GM12874 (cell line): ENCODE data around the gene KRTAP4-5.
"Not testable (repeated sequence)": the region's sequence is repeated elsewhere in the genome, so short reads cannot be mapped to it uniquely, and the experiment has no call there.

Experiments
- TF ChIP-seq, protein P1 (sequence below): IDR thresholded peaks from 2 replicates; pipeline ENCODE4 v1.5.1; 2011; ENCODE audit warnings: low read depth, mild to moderate bottlenecking, control low read depth, low read length, moderate library complexity; ENCODE audit not compliant: insufficient read depth

Gene KRTAP4-5

DNA sequence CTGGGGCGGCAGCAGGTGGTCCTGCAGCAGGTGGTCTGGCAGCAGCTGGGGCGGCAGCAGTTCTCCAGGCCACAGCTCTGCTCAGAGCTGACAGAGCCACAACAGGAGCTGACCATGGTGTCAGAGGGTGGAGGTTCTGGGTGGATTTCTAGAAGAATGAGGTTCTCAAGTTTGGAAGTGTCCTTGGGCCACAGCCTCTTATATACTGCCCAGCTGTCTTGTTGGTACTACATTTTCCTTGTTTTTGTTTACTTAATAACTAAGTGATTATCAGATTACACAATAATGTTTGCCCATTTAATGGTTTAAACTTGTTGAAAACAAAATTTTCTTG is at the start of gene KRTAP4-5:
TSS of gene KRTAP4-5 (minus strand) at position 174 of the 334 bp plus-strand sequence. CDS start at position 116, 58 bp downstream.
- TF ChIP-seq, protein P1, sequence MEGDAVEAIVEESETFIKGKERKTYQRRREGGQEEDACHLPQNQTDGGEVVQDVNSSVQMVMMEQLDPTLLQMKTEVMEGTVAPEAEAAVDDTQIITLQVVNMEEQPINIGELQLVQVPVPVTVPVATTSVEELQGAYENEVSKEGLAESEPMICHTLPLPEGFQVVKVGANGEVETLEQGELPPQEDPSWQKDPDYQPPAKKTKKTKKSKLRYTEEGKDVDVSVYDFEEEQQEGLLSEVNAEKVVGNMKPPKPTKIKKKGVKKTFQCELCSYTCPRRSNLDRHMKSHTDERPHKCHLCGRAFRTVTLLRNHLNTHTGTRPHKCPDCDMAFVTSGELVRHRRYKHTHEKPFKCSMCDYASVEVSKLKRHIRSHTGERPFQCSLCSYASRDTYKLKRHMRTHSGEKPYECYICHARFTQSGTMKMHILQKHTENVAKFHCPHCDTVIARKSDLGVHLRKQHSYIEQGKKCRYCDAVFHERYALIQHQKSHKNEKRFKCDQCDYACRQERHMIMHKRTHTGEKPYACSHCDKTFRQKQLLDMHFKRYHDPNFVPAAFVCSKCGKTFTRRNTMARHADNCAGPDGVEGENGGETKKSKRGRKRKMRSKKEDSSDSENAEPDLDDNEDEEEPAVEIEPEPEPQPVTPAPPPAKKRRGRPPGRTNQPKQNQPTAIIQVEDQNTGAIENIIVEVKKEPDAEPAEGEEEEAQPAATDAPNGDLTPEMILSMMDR = no peak

DNA sequence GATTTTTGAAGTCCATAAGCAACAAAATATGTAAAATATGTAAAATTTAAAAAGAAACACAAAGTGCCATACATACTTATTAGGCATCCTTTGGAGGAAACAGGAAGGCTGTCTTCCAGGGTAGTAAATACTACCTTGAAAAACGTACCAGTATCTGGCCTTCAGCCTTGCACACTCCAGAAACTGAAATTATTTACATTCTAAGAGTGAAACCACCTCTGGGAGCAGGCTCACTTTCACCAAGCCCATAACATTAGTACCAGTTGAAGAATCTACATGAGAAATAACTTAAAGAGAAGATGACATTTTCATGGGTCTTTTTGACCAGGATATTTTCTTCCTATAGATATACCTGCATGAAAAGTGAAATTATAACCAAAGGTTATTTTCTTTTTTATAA is 46.4 kb upstream of the KRTAP4-5 start:
- TF ChIP-seq, protein P1 = no peak

- TF ChIP-seq, protein P1 = no peak
These were observed 40.7 kb upstream of the KRTAP4-5 start for GRCh38 chr17:41190328-41190727.

GRCh38 chr17:41189837-41190318 is 40.3 kb upstream of the KRTAP4-5 start, which contains the start of gene KRTAP9-1:
Gene KRTAP9-1 (plus strand): TSS chr17:41189887. CDS start chr17:41189887, 0 bp downstream.
- TF ChIP-seq, protein P1 = not testable (repeated sequence)

DNA sequence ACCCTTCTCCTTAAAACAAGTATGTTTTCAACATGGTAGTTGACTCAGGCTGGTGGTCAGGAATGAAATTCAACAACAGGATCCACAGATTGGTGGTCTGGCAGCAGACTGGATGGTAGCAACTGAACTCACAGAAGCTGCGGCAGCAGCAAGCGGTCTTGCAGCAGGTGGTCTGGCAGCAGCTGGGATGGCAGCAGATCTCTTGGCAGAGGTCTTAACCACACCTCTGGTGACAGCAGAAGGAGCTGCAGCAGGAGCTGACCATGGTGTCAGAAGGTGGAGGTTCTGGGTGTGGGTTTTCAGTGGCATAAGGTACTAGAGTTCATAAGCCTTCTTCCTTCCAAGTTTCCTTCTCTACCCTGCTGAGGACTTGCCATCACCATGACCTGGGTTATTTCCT is 37.2 kb upstream of the KRTAP4-5 start:
- TF ChIP-seq, protein P1 = no peak

GRCh38 chr17:41185001-41185400 is 35.4 kb upstream of the KRTAP4-5 start:
- TF ChIP-seq, protein P1 = no peak

GRCh38 chr17:41184480-41184961 is 34.9 kb upstream of the KRTAP4-5 start, which contains the start of gene KRTAP4-1:
Gene KRTAP4-1 (minus strand): TSS chr17:41184911. CDS start chr17:41184854, 57 bp downstream.
- TF ChIP-seq, protein P1 = no peak
